IPS-20b (cell line): Measurements from ENCODE around the gene ZNF69.
"Not testable (repeated sequence)": the region's sequence is repeated elsewhere in the genome, so short reads cannot be mapped to it uniquely, and the experiment has no call there.

Experiments
- H3K27ac ChIP-seq: one replicate; pipeline ENCODE4 v1.5.1; 2013; ENCODE audit warnings: low read length
- H3K27me3 ChIP-seq: 2 replicates; pipeline ENCODE4 v1.6.1; 2013; ENCODE audit warnings: mild to moderate bottlenecking, low read length, inconsistent platforms; ENCODE audit not compliant: insufficient read depth
- H3K36me3 ChIP-seq: 2 replicates; pipeline ENCODE4 v1.6.1; 2013; ENCODE audit warnings: low read depth, mild to moderate bottlenecking, inconsistent platforms, low read length, moderate library complexity; ENCODE audit not compliant: insufficient read depth
- H3K4me1 ChIP-seq: 2 replicates; pipeline ENCODE4 v1.6.1; 2013; ENCODE audit warnings: mild to moderate bottlenecking, control low read depth, inconsistent platforms, low read length, moderate library complexity; ENCODE audit not compliant: insufficient read depth
- H3K4me3 ChIP-seq: 2 replicates; pipeline ENCODE4 v1.5.1; 2013; ENCODE audit warnings: mild to moderate bottlenecking, low read length, inconsistent platforms
- H3K9ac ChIP-seq: 2 replicates; pipeline ENCODE4 v1.6.1; 2013; ENCODE audit warnings: low read depth, mild to moderate bottlenecking, inconsistent platforms, low read length, moderate library complexity
- H3K9me3 ChIP-seq: 2 replicates; pipeline ENCODE4 v1.6.1; 2013; ENCODE audit warnings: mild to moderate bottlenecking, low read depth, low read length, inconsistent platforms; ENCODE audit not compliant: insufficient read depth

Gene ZNF69

DNA sequence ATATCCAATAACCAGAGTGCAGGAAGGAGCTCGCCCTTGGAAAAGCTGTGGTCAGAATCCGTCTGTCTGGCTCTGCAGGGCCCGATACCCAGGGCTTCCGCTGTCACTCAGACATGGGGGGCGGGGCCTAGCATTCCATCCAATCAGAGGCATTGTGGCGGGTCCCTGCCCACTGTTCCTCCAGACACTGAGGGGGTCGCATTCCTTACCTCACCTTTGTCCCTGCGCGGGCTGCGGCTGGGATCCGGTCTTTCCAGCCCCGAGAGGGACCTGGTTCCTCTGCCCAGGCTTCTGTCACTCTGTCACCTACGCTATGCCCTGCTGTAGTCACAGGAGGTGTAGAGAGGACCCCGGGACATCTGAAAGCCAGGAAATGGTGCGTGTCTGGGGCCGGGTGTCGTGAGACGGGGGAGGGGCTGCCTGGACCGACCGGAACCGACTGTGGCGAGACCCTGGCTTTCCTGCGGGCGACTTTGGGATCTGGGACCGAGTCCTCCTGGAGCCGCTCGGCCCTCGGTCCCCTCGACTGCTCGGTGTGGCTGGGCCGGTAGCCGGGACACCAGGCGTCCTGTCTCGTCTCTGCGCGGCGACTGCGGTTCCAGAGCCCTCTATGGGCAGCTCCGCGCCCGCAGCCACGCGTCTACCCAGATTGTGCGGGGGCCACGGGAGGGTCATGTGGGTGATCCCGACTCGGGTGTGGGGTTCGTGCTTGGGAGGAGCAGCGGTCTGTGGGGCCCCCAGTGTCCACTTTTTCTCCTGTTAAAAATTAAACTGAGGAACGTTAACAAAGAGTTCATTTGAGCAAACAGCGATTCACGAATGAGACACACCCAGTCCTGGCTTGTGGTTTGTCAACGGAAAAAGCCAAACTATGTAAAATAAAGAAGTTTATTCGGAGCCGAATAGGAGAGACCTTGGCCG lies at the start of gene ZNF69:
ZNF69 (plus strand) TSS at position 172 of the 921 bp plus-strand sequence; CDS start at position 314, 142 bp downstream.
- Histone ChIP-seq H3K9ac (peak within 1 kb of the TSS; percentile 86), H3K4me1 (peaks cover 8% of the 10 kb centered on the region; the same call in 1 of the 2 replicates), H3K27me3 (no peaks in the 10 kb centered on the region), H3K9me3 (peaks cover 4% of the 10 kb centered on the region; the same call in 1 of the 2 replicates), H3K4me3 (peak within 1 kb of the TSS; percentile 88), H3K36me3 (peaks cover 9% of the 10 kb centered on the region), H3K27ac (peak within 1 kb of the TSS; percentile 74)

DNA sequence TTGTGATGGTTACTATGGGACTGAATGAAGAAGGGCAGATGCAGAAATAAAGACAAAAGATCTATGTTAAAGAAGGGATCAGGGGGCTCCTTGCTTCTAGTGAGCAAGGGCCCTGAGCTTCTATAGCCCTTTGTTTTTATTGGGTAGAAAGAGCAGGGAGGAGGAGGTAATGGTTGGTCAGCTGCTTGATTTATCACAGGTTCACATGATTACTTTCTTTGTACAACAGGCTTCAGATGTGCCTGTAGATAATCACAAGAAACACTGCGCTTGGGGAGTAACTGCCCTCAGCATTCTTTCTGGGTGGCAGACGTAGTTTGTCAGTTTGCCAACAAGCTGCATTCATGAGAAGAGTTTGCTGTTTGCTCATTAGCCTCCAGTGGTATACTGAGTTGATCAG lies 43.9 kb upstream of the ZNF69 start:
- Histone ChIP-seq H3K9me3 (peaks cover 11% of the 10 kb centered on the region; the same call in 1 of the 2 replicates), H3K27ac (no peak overlapping the region), H3K36me3 (no peaks in the 10 kb centered on the region)

DNA sequence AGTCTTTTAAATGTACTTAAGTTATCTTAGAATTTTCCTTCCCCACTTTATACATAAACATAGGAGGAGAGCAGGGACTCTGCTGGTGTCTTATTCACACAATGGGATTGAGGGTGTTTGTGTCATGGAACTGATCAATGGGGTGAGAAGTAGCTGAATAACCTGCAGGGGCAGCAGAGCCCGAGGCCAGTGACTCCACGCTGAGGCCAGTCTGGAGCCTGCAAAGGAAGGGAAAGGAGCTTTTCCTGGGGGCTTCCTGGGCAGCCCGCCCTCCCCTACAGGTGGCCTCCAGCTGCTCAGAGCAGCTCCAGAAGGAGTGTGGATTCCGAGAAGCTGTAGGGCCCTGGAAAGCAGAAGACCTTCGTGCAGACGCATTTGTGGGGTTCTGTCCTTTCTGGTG lies 40.0 kb upstream of the ZNF69 start:
- H3K9ac ChIP-seq, H3K27me3 ChIP-seq, H3K36me3 ChIP-seq, H3K4me1 ChIP-seq, H3K27ac ChIP-seq, H3K9me3 ChIP-seq, H3K4me3 ChIP-seq: not testable (repeated sequence)

More for the DNA sequence above, 43.9 kb upstream of the ZNF69 start:
- Histone ChIP-seq H3K4me1 (no peaks in the 10 kb centered on the region), H3K4me3 (no peak overlapping the region), H3K27me3 (no peaks in the 10 kb centered on the region), H3K9ac (no peak overlapping the region)

DNA sequence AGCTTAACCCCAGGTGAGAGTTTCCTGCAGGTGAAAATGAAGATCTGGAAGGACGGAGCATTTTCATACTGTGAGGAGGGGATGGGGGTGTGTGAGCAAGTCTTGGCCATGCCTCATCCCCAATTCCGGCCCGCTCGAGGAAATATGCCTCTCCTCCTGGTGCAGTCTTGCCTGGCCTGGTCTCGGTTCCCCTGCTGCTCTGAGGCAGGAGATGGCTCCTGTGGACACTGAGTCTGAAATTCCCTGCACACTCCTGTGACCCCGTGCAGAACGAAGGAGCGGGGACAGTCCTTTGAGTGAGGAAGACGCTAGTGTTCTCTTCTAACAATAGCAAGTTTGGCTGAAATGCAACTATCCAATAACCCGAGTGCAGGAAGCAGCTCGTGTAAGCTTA lies 39.4 kb upstream of the ZNF69 start:
- Histone ChIP-seq H3K9me3 (peaks cover 2% of the 10 kb centered on the region; the same call in 1 of the 2 replicates), H3K36me3 (no peaks in the 10 kb centered on the region), H3K4me1 (no peaks in the 10 kb centered on the region), H3K4me3 (no peak overlapping the region), H3K9ac (no peak overlapping the region), H3K27ac (no peak overlapping the region), H3K27me3 (no peaks in the 10 kb centered on the region)

DNA sequence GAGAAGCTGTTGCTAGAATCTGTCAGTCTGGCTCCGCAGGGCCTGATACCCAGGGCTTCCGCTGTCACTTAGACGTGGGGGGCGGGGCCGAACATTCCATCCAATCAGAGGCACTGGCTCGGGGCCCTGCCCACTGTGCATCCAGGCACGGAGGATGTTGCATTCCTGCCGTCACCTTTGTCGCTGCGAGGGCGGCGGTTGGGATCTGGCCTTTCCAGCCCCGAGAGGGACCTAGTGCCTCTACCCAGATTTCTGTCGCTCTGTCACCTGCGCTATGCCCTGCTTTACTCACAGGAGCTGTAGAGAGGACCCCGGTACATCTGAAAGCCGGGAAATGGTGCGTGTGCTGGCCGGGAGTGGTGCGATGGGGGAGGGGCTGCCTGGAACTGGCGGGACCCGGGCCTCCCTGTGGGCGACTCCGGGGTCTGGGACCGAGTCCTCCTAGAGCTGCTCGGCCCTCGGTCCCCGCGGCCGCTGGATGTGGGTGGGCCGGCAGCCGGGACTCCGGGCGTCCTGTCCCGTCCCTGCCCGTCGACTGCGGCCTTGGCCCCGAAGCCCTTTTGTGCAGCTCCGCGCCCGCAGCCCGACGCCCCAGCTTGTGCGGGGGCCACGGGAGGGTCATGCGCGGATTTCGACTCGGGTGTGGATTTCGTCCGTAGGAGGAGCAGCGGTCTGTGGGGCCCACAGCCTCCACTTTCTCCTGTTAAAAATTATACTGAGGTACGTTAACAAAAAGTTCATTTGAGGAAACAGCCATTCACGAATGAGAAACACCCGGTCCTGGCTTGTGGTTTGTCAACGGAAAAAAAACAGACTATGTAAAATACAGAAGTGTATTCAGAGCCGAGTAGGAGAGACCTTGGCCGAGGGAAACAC lies 38.8 kb upstream of the ZNF69 start, which contains the start of gene ZNF439:
ZNF439 (plus strand) TSS at position 133 of the 876 bp plus-strand sequence; CDS start at position 275, 142 bp downstream.
- peaks cover 9% of the 10 kb centered on the region for H3K9me3 ChIP-seq
- H3K9ac ChIP-seq = no peak within 1 kb of the TSS
- no peak within 1 kb of the TSS for H3K27ac ChIP-seq
- H3K4me3 ChIP-seq = no peak within 1 kb of the TSS
- H3K4me1 ChIP-seq = no peaks in the 10 kb centered on the region
- H3K36me3 ChIP-seq = no peaks in the 10 kb centered on the region
- H3K27me3 ChIP-seq = no peaks in the 10 kb centered on the region

DNA sequence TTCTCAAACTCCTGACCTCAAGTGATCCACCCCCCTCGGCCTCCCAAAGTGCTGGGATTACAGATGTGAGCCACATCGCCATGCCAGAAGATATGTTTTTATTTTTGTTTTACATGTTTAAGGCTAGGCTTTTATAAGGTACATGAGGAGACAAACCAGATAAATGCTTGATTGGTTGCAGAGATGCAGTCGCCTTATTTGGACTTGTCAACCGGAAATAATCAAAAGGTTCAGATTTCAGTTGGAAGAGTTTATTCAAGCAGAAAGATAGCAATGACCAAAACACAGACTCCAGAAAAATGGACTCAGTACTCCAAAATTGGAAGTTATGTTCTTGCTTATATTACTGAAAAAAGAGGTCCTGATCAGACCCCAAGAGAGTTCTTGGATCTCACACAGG lies 37.3 kb upstream of the ZNF69 start:
- peaks cover 20% of the 10 kb centered on the region for H3K9me3 ChIP-seq
- not testable (repeated sequence) for H3K4me1 ChIP-seq, H3K4me3 ChIP-seq, H3K9ac ChIP-seq, H3K36me3 ChIP-seq, H3K27ac ChIP-seq, H3K27me3 ChIP-seq

DNA sequence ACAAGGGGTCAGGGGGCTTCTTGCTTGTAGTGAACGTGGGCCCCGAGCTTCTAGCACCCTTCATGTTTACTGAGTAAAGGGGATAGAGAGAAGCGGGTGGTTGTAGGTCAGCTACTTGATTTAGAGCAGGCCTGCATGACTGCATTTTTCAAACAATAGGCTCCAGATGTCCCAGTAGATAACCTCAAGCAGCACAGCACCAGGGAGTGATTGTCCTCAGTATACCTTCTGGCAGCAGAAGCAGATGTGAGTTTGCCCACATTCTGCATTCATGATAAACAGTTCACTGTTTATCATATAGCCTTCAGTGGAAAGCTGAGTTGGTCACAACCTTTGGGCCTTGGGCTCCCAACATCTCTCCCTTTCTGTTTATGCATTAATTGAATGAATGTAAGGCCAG lies 34.2 kb upstream of the ZNF69 start:
- Histone ChIP-seq H3K27me3 (no peaks in the 10 kb centered on the region), H3K4me3 (no peak overlapping the region), H3K9ac (no peak overlapping the region), H3K36me3 (no peaks in the 10 kb centered on the region), H3K27ac (no peak overlapping the region), H3K4me1 (no peaks in the 10 kb centered on the region), H3K9me3 (peaks cover 38% of the 10 kb centered on the region)

DNA sequence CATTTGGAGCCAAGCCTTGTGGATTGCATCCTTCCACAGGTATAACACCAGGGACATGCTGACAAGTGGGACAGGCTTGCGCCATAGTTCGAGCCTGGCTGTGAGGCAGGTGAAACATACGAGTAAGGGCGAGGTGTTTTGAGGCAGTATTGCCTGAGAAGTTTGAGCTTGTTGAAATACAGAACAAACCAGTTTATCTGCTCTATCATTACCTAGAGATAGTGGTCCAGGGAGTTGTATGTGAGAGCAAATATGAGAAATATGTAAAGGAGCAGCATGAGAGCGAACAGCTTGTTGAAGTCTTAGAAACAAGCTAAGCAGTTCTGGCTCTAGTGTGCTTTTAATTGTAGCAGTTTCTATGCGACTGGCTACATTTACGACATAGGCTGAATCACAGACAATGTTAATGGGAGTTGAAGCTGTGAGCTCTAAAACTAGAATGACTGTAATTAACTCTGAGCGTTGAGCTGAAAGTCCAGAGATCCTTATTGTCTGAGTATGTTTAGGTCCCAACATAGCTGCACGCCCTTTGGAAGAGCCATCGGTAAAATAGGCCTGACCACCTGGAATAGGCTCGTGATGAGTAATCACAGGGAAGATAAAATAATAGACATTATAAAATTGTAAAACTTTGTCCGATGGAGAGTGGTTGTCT lies 30.9 kb upstream of the ZNF69 start:
- H3K4me1 ChIP-seq = no peaks in the 10 kb centered on the region
- H3K27me3 ChIP-seq = no peaks in the 10 kb centered on the region
- peaks cover 52% of the 10 kb centered on the region for H3K9me3 ChIP-seq
- no peak overlapping the region for H3K9ac ChIP-seq
- H3K36me3 ChIP-seq = no peaks in the 10 kb centered on the region
- H3K4me3 ChIP-seq = no peak overlapping the region
- H3K27ac ChIP-seq = no peak overlapping the region

DNA sequence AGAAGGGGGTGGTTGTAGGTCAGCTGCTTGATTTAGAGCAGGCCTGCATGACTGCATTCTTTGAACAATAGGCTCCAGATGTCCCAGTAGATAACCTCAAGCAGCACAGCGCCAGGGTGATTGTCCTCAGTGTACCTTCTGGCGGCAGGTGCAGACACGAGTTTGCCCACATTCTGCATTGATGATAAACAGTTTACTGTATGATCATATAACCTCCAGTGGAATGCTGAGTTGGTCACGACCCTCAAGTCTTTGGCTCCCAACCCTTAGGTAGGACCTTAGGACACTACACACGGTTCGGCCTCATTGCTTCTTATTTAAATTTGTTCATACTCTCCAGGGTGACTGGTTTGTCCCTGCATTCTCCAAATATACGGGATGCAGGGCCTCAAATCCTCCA lies 26.9 kb upstream of the ZNF69 start:
- no peak overlapping the region for H3K9ac ChIP-seq
- H3K4me3 ChIP-seq = no peak overlapping the region
- no peaks in the 10 kb centered on the region for H3K36me3 ChIP-seq
- no peaks in the 10 kb centered on the region for H3K4me1 ChIP-seq
- H3K27me3 ChIP-seq = no peaks in the 10 kb centered on the region
- no peak overlapping the region for H3K27ac ChIP-seq
- H3K9me3 ChIP-seq = peaks cover 49% of the 10 kb centered on the region

DNA sequence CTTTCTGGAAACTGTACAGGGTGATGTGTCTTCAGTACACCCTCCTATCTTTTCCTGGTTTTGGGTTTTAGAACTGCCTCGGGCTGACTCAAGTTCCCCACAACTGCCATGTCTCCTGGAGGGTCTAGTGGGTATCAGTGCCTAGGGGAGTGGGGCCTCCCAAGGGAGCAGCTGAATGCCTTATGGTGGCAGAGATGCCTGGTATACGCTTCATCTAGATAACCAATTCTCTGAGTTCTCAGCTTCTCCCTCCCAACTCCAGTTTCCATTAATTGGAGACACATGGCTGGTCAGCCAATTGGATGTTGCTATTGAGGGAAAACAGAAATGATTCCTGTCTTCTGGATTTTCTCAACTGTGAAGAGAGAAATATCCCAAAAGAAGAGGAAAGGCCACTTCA lies 26.3 kb upstream of the ZNF69 start:
- H3K27ac ChIP-seq = no peak overlapping the region
- no peak overlapping the region for H3K9ac ChIP-seq
- H3K4me1 ChIP-seq = no peaks in the 10 kb centered on the region
- H3K4me3 ChIP-seq = no peak overlapping the region
- H3K9me3 ChIP-seq = peaks cover 49% of the 10 kb centered on the region
- H3K27me3 ChIP-seq = no peaks in the 10 kb centered on the region
- no peaks in the 10 kb centered on the region for H3K36me3 ChIP-seq

DNA sequence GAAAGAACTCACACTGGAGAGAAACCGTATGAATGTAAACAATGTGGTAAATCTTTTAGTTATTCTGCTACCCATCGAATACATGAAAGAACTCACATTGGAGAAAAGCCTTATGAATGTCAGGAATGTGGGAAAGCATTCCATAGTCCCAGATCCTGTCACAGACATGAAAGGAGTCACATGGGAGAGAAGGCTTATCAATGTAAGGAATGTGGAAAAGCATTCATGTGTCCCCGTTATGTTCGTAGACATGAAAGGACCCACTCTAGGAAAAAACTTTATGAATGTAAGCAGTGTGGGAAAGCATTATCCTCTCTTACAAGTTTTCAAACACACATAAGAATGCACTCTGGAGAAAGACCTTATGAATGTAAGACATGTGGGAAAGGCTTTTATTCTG lies 19.8 kb upstream of the ZNF69 start:
- not testable (repeated sequence) for H3K4me1 ChIP-seq, H3K9ac ChIP-seq, H3K4me3 ChIP-seq, H3K36me3 ChIP-seq, H3K27ac ChIP-seq, H3K27me3 ChIP-seq
- peaks cover 82% of the 10 kb centered on the region for H3K9me3 ChIP-seq
